H54 (cell line): Measurements from ENCODE around the gene EP300.

Experiments
- DNase-seq: peaks from one replicate; pipeline ENCODE4 v3.0.0; 2011; ENCODE audit warnings: low spot score, mixed read lengths; ENCODE audit not compliant: insufficient read length
- FAIRE-seq: peaks from 3 replicates; lab custom pipeline; 2011; peaks lifted over from hg19 to GRCh38; lab: Jason Lieb, UNC
- POLR2A ChIP-seq: IDR thresholded peaks from 2 replicates; pipeline ENCODE4 v1.6.1; 2011; ENCODE audit warnings: low read depth, mild to moderate bottlenecking, low read length

Gene EP300

GRCh38 chr22:41070665-41071331 is 21.6 kb upstream of the EP300 start:
- FAIRE-seq, result no peak
- TF ChIP-seq POLR2A, result no peak

GRCh38 chr22:41074061-41074460 is 18.3 kb upstream of the EP300 start:
- no peak for DNase-seq
- TF ChIP-seq POLR2A, result no peak
- FAIRE-seq, result no peak

More at GRCh38 chr22:41070665-41071331, 21.6 kb upstream of the EP300 start:
- DNase-seq, result no peak

GRCh38 chr22:41074466-41074865 is 17.9 kb upstream of the EP300 start:
- no peak for TF ChIP-seq POLR2A
- no peak for DNase-seq
- FAIRE-seq, result no peak

- DNase-seq (no peak), FAIRE-seq (no peak)
- TF ChIP-seq POLR2A, result no peak
These were observed 17.3 kb upstream of the EP300 start for GRCh38 chr22:41074941-41075710.

- no peak for FAIRE-seq
- no peak for DNase-seq
- no peak for TF ChIP-seq POLR2A
These were observed 16.4 kb upstream of the EP300 start for GRCh38 chr22:41075946-41076345.

- no peak for FAIRE-seq
- TF ChIP-seq POLR2A, result no peak
These were observed 15.5 kb upstream of the EP300 start for GRCh38 chr22:41076857-41077256.

GRCh38 chr22:41078931-41079330 is 13.5 kb upstream of the EP300 start:
- FAIRE-seq, result no peak
- no peak for TF ChIP-seq POLR2A
- DNase-seq, result no peak

More at GRCh38 chr22:41076857-41077256, 15.5 kb upstream of the EP300 start:
- no peak for DNase-seq

- DNase-seq (no peak), FAIRE-seq (no peak)
- TF ChIP-seq POLR2A, result no peak
These were observed 6.5 kb upstream of the EP300 start for GRCh38 chr22:41085842-41086241.

GRCh38 chr22:41091132-41092022 is 1.0 kb upstream of the EP300 start:
- DNase-seq (peak; percentile 83), FAIRE-seq (no peak)
- TF ChIP-seq POLR2A, result peak; percentile 64

GRCh38 chr22:41092847-41093411 is 537 bp downstream of the EP300 start:
- DNase-seq, result peak; percentile 30
- no peak for TF ChIP-seq POLR2A
- FAIRE-seq, result no peak

GRCh38 chr22:41094041-41094593 is 1.7 kb downstream of the EP300 start:
- FAIRE-seq (peak; percentile 92), DNase-seq (peak; percentile 19)
- no peak for TF ChIP-seq POLR2A

- no peak for FAIRE-seq
- DNase-seq, result no peak
- TF ChIP-seq POLR2A, result no peak
These were observed 4.0 kb downstream of the EP300 start for GRCh38 chr22:41096391-41096790.

GRCh38 chr22:41096841-41097240 is 4.4 kb downstream of the EP300 start:
- no peak for FAIRE-seq

More at GRCh38 chr22:41096841-41097240, 4.4 kb downstream of the EP300 start:
- no peak for DNase-seq
- TF ChIP-seq POLR2A, result no peak
